GM12892 (cell line): Measurements from ENCODE around the gene PPP1R16B.

Experiments used
- POLR2A ChIP-seq: IDR thresholded peaks from 2 replicates; pipeline ENCODE4 v1.6.1; 2011; ENCODE audit warnings: low read depth, low read length, control low read depth
- POLR2AphosphoS5 ChIP-seq: IDR thresholded peaks from 2 replicates; pipeline ENCODE4 v1.6.1; 2011; ENCODE audit warnings: low read depth, low read length, control low read depth

GRCh38 chr20:38872036-38872435, 66.5 kb downstream of the PPP1R16B start:
- TF ChIP-seq POLR2A (no peak), POLR2AphosphoS5 (peak; percentile 23; the same call in 1 of the 2 replicates)
